Esophagus muscularis mucosa (tissue), 3 donors: Measurements from ENCODE around the gene STARD5.

Experiments
- EP300 ChIP-seq: sonication (generic); formaldehyde crosslinking; IDR thresholded peaks from one replicate; pipeline ENCODE4 v1.6.1; 2017; ENCODE audit warnings: antibody characterized with exemption
- POLR2A ChIP-seq: fragments of 450-650 bp; IDR thresholded peaks from one replicate; pipeline ENCODE4 v1.6.1; 2017; ENCODE audit warnings: antibody characterized with exemption, moderate library complexity, mild to moderate bottlenecking, low read depth
- POLR2AphosphoS5 ChIP-seq, 2 donors: sonication (generic); formaldehyde crosslinking; IDR thresholded peaks; one replicate each; pipeline ENCODE4 v1.6.1; 2017; ENCODE audit warnings: antibody characterized with exemption in 2 of 2

- TF ChIP-seq EP300 (no peak), POLR2AphosphoS5 (IDR thresholded peaks at IDR 0.05) (no peak), POLR2A (no peak)
Observed at GRCh38 chr15:81362790-81363189, 38.8 kb upstream of the STARD5 start.
